ENCODE results near the gene ITGB5. TPM values are rescaled to one million over a fixed set of nuclear protein-coding genes. Genes with fewer than 3 reads are reported as not detected.

ITGB5 gene
- total RNA-seq, 4 donors from 2014 or later, result 114 to 217 (median 193) TPM

- H3K36me3 ChIP-seq, result peaks cover 0 to 98% (median 2%) of the 10 kb centered on the region in 3 donors
- WGBS, 2 donors, result 89 to 90% methylated on average over 6 of the region's 6 CpGs
- no peak overlapping the region for H3K4me3 ChIP-seq
- H3K4me1 ChIP-seq, result peaks cover 0 to 10% (median 0%) of the 10 kb centered on the region in 4 donors
- no peak overlapping the region for H3K27ac ChIP-seq
- no peak for DNase-seq (ENCODE audit: low spot score in 2 of 2)
- H3K9me3 ChIP-seq, result no peaks in the 10 kb centered on the region
- TF ChIP-seq EP300 (IDR thresholded peaks at IDR 0.05) (no peak), CTCF (IDR thresholded peaks at IDR 0.05) (no peak), POLR2A (IDR thresholded peaks at IDR 0.05) (no peak)
- H3K27me3 ChIP-seq, result no peaks in the 10 kb centered on the region
These were observed 146.1 kb downstream of the ITGB5 start for GRCh38 chr3:124741027-124741426.

- H3K9me3 ChIP-seq, result no peaks in the 10 kb centered on the region
- H3K27me3 ChIP-seq, result peaks cover 0 to 8% of the 10 kb centered on the region in 2 donors
- no peak for DNase-seq (ENCODE audit: low spot score in 2 of 2)
- H3K4me1 ChIP-seq, result peaks cover 0 to 42% (median 12%) of the 10 kb centered on the region in 4 donors
- no peak for TF ChIP-seq CTCF (IDR thresholded peaks at IDR 0.05)
- no peak for TF ChIP-seq EP300 (IDR thresholded peaks at IDR 0.05)
- no peak for TF ChIP-seq POLR2A (IDR thresholded peaks at IDR 0.05)
- H3K4me3 ChIP-seq, result no peak overlapping the region
- 77 to 82% methylated on average over 4 of the region's 4 CpGs for WGBS, 2 donors
- peaks cover 0 to 20% (median 0%) of the 10 kb centered on the region in 3 donors for H3K36me3 ChIP-seq
- H3K27ac ChIP-seq, result no peak overlapping the region
These were observed 155.4 kb downstream of the ITGB5 start for GRCh38 chr3:124731760-124732159.

- peaks cover 0 to 15% of the 10 kb centered on the region in 2 donors for H3K27me3 ChIP-seq
- peaks cover 0 to 42% (median 12%) of the 10 kb centered on the region in 4 donors for H3K4me1 ChIP-seq
- DNase-seq (ENCODE audit: low spot score in 2 of 2), result no peak
- WGBS, 2 donors, result 18 to 21% methylated on average over 13 of the region's 13 CpGs
- peak overlapping the region; percentile 60 to 97 (median 71) for H3K4me3 ChIP-seq
- H3K9me3 ChIP-seq, result no peaks in the 10 kb centered on the region
- no peak for TF ChIP-seq EP300 (IDR thresholded peaks at IDR 0.05)
- TF ChIP-seq POLR2A (IDR thresholded peaks at IDR 0.05), result no peak
- TF ChIP-seq CTCF (IDR thresholded peaks at IDR 0.05), result no peak
- peak overlapping the region in 2 of 4 donors; percentile 75 to 87 for H3K27ac ChIP-seq
- peaks cover 0 to 13% (median 0%) of the 10 kb centered on the region in 3 donors for H3K36me3 ChIP-seq
These were observed 156.2 kb downstream of the ITGB5 start for GRCh38 chr3:124730941-124731297.

- Histone ChIP-seq H3K36me3 (peaks cover 0 to 7% (median 0%) of the 10 kb centered on the region in 3 donors), H3K27ac (peak within 1 kb of the TSS in 3 of 4 donors; percentile 67 to 87 (median 75)), H3K4me1 (peaks cover 0 to 42% (median 12%) of the 10 kb centered on the region in 4 donors), H3K4me3 (peak within 1 kb of the TSS; percentile 60 to 97 (median 71)), H3K9me3 (no peaks in the 10 kb centered on the region), H3K27me3 (peaks cover 0 to 20% of the 10 kb centered on the region in 2 donors)
- 0% methylated on average over 27 to 44 of the region's 44 CpGs for WGBS, 2 donors
- peak; percentile 75 to 76 for DNase-seq (ENCODE audit: low spot score in 2 of 2)
- TF ChIP-seq POLR2A (IDR thresholded peaks at IDR 0.05) (peak in 1 of 2 donors; percentile 58), EP300 (IDR thresholded peaks at IDR 0.05) (peak; percentile 65 to 82), CTCF (IDR thresholded peaks at IDR 0.05) (no peak)
These were observed 156.8 kb downstream of the ITGB5 start, which contains the start of gene UMPS for GRCh38 chr3:124730129-124730940. UMPS (plus strand) TSS chr3:124730452; CDS start chr3:124730472, 20 bp downstream.

- TF ChIP-seq CTCF (IDR thresholded peaks at IDR 0.05) (no peak), EP300 (IDR thresholded peaks at IDR 0.05) (no peak), POLR2A (IDR thresholded peaks at IDR 0.05) (no peak)
- WGBS, 2 donors, result 50 to 55% methylated on average over 2 of the region's 2 CpGs
- no peaks in the 10 kb centered on the region for H3K36me3 ChIP-seq
- H3K27me3 ChIP-seq, result peaks cover 0 to 38% of the 10 kb centered on the region in 2 donors
- no peak overlapping the region for H3K4me3 ChIP-seq
- DNase-seq (ENCODE audit: low spot score in 2 of 2), result no peak
- H3K27ac ChIP-seq, result no peak overlapping the region
- no peaks in the 10 kb centered on the region for H3K4me1 ChIP-seq
- no peaks in the 10 kb centered on the region for H3K9me3 ChIP-seq
These were observed 164.6 kb downstream of the ITGB5 start for GRCh38 chr3:124722589-124722988.
